IMR-90 (cell line): Measurements from ENCODE around the gene DNAJB8. TPM values are rescaled to one million over a fixed set of nuclear protein-coding genes. Genes with fewer than 3 reads are reported as not detected.

Source experiments
- ATAC-seq: fragments of 200-7000 bp; cut with Tn5 transposase; 2 replicates; pipeline ENCODE4 v1.9.1; 2020; ENCODE audit warnings: low read depth, mild to moderate bottlenecking, moderate library complexity
- BruUV-seq: library from RNA; stranded (reverse); fragments of 400-500 nt; replicated peaks from 2 replicates; lab custom pipeline; 2021; lab: Mats Ljungman, UMichigan
- CTCF ChIA-PET: fragments of 300-600 bp; formaldehyde crosslinking; extraction: SDS; loops from one replicate; lab custom pipeline; 2021; ENCODE audit warnings: antibody characterized with exemption; lab: Yijun Ruan, JAX
- POLR2A ChIA-PET: fragments of 300-600 bp; sonication (Branson Sonifier 250); formaldehyde crosslinking; loops from one replicate; lab custom pipeline; 2022; ENCODE audit warnings: antibody characterized with exemption; ENCODE audit not compliant: unreplicated experiment; lab: Charles Lee
- DNase-seq: peaks from one replicate; pipeline ENCODE4 v3.0.0; 2013
- H2AFZ ChIP-seq: replicated peaks from 2 replicates; pipeline ENCODE3; 2013; ENCODE audit warnings: low read length, mild to moderate bottlenecking; ENCODE audit not compliant: poor library complexity
- H2AK5ac ChIP-seq: 2 replicates; pipeline ENCODE4 v1.6.1; 2013; ENCODE audit warnings: low read depth, low read length, inconsistent platforms
- H2AK9ac ChIP-seq: replicated peaks from 2 replicates; pipeline ENCODE3; 2013; ENCODE audit warnings: mild to moderate bottlenecking, low read depth, low read length, moderate library complexity; ENCODE audit not compliant: poor library complexity
- H2BK120ac ChIP-seq: 2 replicates; pipeline ENCODE4 v1.6.1; 2013; ENCODE audit warnings: low read depth, low read length, inconsistent platforms
- H2BK15ac ChIP-seq: 3 replicates; pipeline ENCODE4 v1.6.1; 2013; ENCODE audit warnings: low read depth, low read length, inconsistent platforms
- H2BK20ac ChIP-seq: 2 replicates; pipeline ENCODE4 v1.6.1; 2013; ENCODE audit warnings: low read depth, mild to moderate bottlenecking, inconsistent platforms, low read length, moderate library complexity
- H2BK5ac ChIP-seq: 2 replicates; pipeline ENCODE4 v1.6.1; 2013; ENCODE audit warnings: mild to moderate bottlenecking, low read depth, low read length, inconsistent platforms; ENCODE audit not compliant: poor library complexity, severe bottlenecking
- H3K14ac ChIP-seq: replicated peaks from 2 replicates; pipeline ENCODE4 v1.6.1; 2013; ENCODE audit warnings: low read depth, low read length, inconsistent platforms
- H3K18ac ChIP-seq: 2 replicates; pipeline ENCODE4 v1.6.1; 2013; ENCODE audit warnings: low read depth, low read length, control low read depth
- H3K23ac ChIP-seq: 2 replicates; pipeline ENCODE4 v1.6.1; 2013; ENCODE audit warnings: low read depth, low read length, inconsistent platforms
- H3K27ac ChIP-seq: 2 replicates; pipeline ENCODE4 v1.5.1; 2013; ENCODE audit warnings: mild to moderate bottlenecking, control low read depth, low read length; ENCODE audit not compliant: insufficient read depth
- H3K27me3 ChIP-seq: 2 replicates; pipeline ENCODE4 v1.6.1; 2013; ENCODE audit warnings: low read length; ENCODE audit not compliant: control insufficient read depth, insufficient read depth
- H3K36me3 ChIP-seq: 2 replicates; pipeline ENCODE4 v1.6.1; 2013; ENCODE audit warnings: low read length, mixed read lengths; ENCODE audit not compliant: control insufficient read depth, insufficient read depth
- H3K4ac ChIP-seq: 2 replicates; pipeline ENCODE4 v1.6.1; 2013; ENCODE audit warnings: low read depth, low read length, inconsistent platforms
- H3K4me1 ChIP-seq: 2 replicates; pipeline ENCODE4 v1.6.1; 2013; ENCODE audit warnings: low read length, mixed read lengths; ENCODE audit not compliant: control insufficient read depth, insufficient read depth
- H3K4me2 ChIP-seq: 2 replicates; pipeline ENCODE4 v1.6.1; 2013; ENCODE audit warnings: low read depth, mild to moderate bottlenecking, control low read depth, low read length, moderate library complexity
- H3K4me3 ChIP-seq: 2 replicates; pipeline ENCODE4 v1.5.1; 2013; ENCODE audit warnings: low read depth, mild to moderate bottlenecking, control low read depth, low read length, moderate library complexity; ENCODE audit not compliant: insufficient read depth
- H3K56ac ChIP-seq: 2 replicates; pipeline ENCODE4 v1.6.1; 2013; ENCODE audit warnings: low read length, inconsistent platforms; ENCODE audit not compliant: insufficient read depth; ENCODE audit errors: extremely low read depth
- H3K79me1 ChIP-seq, 2 experiments: 2 replicates each; pipeline ENCODE4 v1.6.1; 2013; ENCODE audit warnings: low read length in 2 of 2, inconsistent platforms in 1 of 2, low read depth in 1 of 2
- H3K9ac ChIP-seq: 2 replicates; pipeline ENCODE4 v1.6.1; 2013; ENCODE audit warnings: low read depth, low read length, control low read depth
- H3K9me1 ChIP-seq: 2 replicates; pipeline ENCODE4 v1.6.1; 2013; ENCODE audit warnings: low read length, inconsistent platforms; ENCODE audit not compliant: insufficient read depth
- H3K9me3 ChIP-seq: 2 replicates; pipeline ENCODE4 v1.6.1; 2013; ENCODE audit warnings: low read length; ENCODE audit not compliant: control insufficient read depth, insufficient read depth
- H4K20me1 ChIP-seq: 2 replicates; pipeline ENCODE4 v1.6.1; 2013; ENCODE audit warnings: low read length, inconsistent platforms; ENCODE audit not compliant: insufficient read depth
- H4K5ac ChIP-seq: 2 replicates; pipeline ENCODE4 v1.6.1; 2013; ENCODE audit warnings: mild to moderate bottlenecking, low read depth, low read length, control low read depth
- H4K8ac ChIP-seq, 2 experiments: 2 replicates each; pipeline ENCODE4 v1.6.1; 2013; ENCODE audit warnings: low read depth in 2 of 2, low read length in 2 of 2, control low read depth in 1 of 2, inconsistent platforms in 1 of 2
- H4K91ac ChIP-seq: 2 replicates; pipeline ENCODE4 v1.6.1; 2013; ENCODE audit warnings: low read depth, low read length, inconsistent platforms; ENCODE audit not compliant: insufficient read depth
- BHLHE40 ChIP-seq: fragments of 150-350 bp; IDR thresholded peaks from 2 replicates; pipeline ENCODE4 v1.6.1; 2016; ENCODE audit warnings: mild to moderate bottlenecking, low read depth, low read length
- CEBPB ChIP-seq: IDR thresholded peaks from 2 replicates; pipeline ENCODE4 v1.6.1; 2012; ENCODE audit warnings: low read depth, low read length, improper control_type of control experiment
- CHD1 ChIP-seq: IDR thresholded peaks from 2 replicates; pipeline ENCODE4 v1.6.1; 2012; ENCODE audit warnings: low read depth, low read length, improper control_type of control experiment
- CTCF ChIP-seq: conservative IDR thresholded peaks from 2 replicates; pipeline ENCODE4 v1.5.1; 2012; ENCODE audit warnings: mild to moderate bottlenecking, low read depth, low read length, improper control_type of control experiment
- ELK1 ChIP-seq: fragments of 150-350 bp; IDR thresholded peaks from 2 replicates; pipeline ENCODE4 v1.6.1; 2016; ENCODE audit warnings: low read depth, mild to moderate bottlenecking, low read length, moderate library complexity, borderline replicate concordance
- FOS ChIP-seq: fragments of 150-350 bp; IDR thresholded peaks from 2 replicates; pipeline ENCODE4 v1.6.1; 2016; ENCODE audit warnings: low read depth, low read length
- MAFK ChIP-seq: IDR thresholded peaks from 2 replicates; pipeline ENCODE4 v1.6.1; 2012; ENCODE audit warnings: low read depth, low read length, improper control_type of control experiment
- MAZ ChIP-seq: IDR thresholded peaks from 2 replicates; pipeline ENCODE4 v1.6.1; 2012; ENCODE audit warnings: low read depth, mild to moderate bottlenecking, low read length, improper control_type of control experiment, moderate library complexity, borderline replicate concordance
- MXI1 ChIP-seq: IDR thresholded peaks from 2 replicates; pipeline ENCODE4 v1.6.1; 2012; ENCODE audit warnings: low read depth, mild to moderate bottlenecking, low read length, moderate library complexity, borderline replicate concordance
- NFE2L2 ChIP-seq: fragments of 150-350 bp; IDR thresholded peaks from 2 replicates; pipeline ENCODE4 v1.6.1; 2016; ENCODE audit warnings: low read depth, mild to moderate bottlenecking, low read length
- POLR2A ChIP-seq: IDR thresholded peaks from 2 replicates; pipeline ENCODE4 v1.6.1; 2012; ENCODE audit warnings: mild to moderate bottlenecking, low read depth, low read length
- RAD21 ChIP-seq: IDR thresholded peaks from 2 replicates; pipeline ENCODE4 v1.6.1; 2012; ENCODE audit warnings: low read length, improper control_type of control experiment
- RCOR1 ChIP-seq: IDR thresholded peaks from 2 replicates; pipeline ENCODE4 v1.6.1; 2012; ENCODE audit warnings: mild to moderate bottlenecking, low read length, improper control_type of control experiment; ENCODE audit not compliant: insufficient replicate concordance
- RFX5 ChIP-seq: IDR thresholded peaks from 2 replicates; pipeline ENCODE4 v1.8.0; 2012; ENCODE audit warnings: low read depth, mild to moderate bottlenecking, low read length, moderate library complexity
- SMC3 ChIP-seq: fragments of 150-350 bp; IDR thresholded peaks from 2 replicates; pipeline ENCODE4 v1.6.1; 2016; ENCODE audit warnings: low read depth, mild to moderate bottlenecking, antibody characterized with exemption, low read length, moderate library complexity
- USF2 ChIP-seq: fragments of 150-350 bp; IDR thresholded peaks from 2 replicates; pipeline ENCODE4 v1.6.1; 2017; ENCODE audit warnings: mild to moderate bottlenecking, antibody characterized with exemption, low read length, low read depth
- WGBS, 2 experiments: methylation state at CpG; one replicate each; pipeline versions ENCODE4 v1.1.5 to v1.1.7; 2013; ENCODE audit warnings: missing lambda C conversion rate in 2 of 2; ENCODE audit not compliant: insufficient read length in 1 of 2; ENCODE audit errors: extremely low coverage in 2 of 2; 5-methylcytosine and 5-hydroxymethylcytosine counted together
- dilution Hi-C: fragments of 300-500 bp; cut with HindIII; formaldehyde crosslinking; loops from one replicate; pipeline ENCODE4 v1.14.3; 2018; ENCODE audit warnings: low sequenced_read_pairs; ENCODE audit not compliant: unreplicated experiment
- in situ Hi-C: fragments of 300-500 bp; cut with MboI; formaldehyde crosslinking; loops from 3 replicates; pipeline ENCODE4 v1.14.3; 2019; ENCODE audit warnings: low sequenced_read_pairs, inconsistent platforms, mixed read lengths
- intact Hi-C: fragments of 100-400 bp; cut with micrococcal nuclease; formaldehyde crosslinking; loops from 2 replicates; pipeline ENCODE4 v1.10.0; 2022
- polyA plus RNA-seq, 3 experiments: library from polyadenylated mRNA; depleted of rRNA; stranded (reverse); fragments of >200 nt; gene quantifications; 2 replicates each; pipeline ENCODE4 v1.2.3, GENCODE V29; 2012; ENCODE audit warnings: low replicate concordance in 1 of 3
- total RNA-seq: library from RNA; depleted of rRNA; stranded (reverse); fragments of >200 nt; gene quantifications from 2 replicates; pipeline ENCODE4 v1.2.3, GENCODE V29; 2012

Gene DNAJB8
- total and polyA plus RNA-seq, 2 of the 4 experiments (the other 2 are of a cell fraction) = not detected

GRCh38 chr3:128489674-128489926, 22.9 kb upstream of the DNAJB8 start:
- H3K27ac ChIP-seq = peak overlapping the region; percentile 70
- intact Hi-C loops (loop anchor here (2.0 kb wide), 1 partner anchor 97 kb away; no protein-coding TSS in a partner anchor), in situ Hi-C loops (loop anchor here (5.0 to 10.0 kb wide), 2 partner anchors 317 to 395 kb away; no protein-coding TSS in a partner anchor), dilution Hi-C loops (no loop called here)
- H2BK20ac ChIP-seq = no peak overlapping the region
- no peak overlapping the region for H4K5ac ChIP-seq
- TF ChIP-seq ELK1 (no peak), RAD21 (no peak), RFX5 (no peak), USF2 (no peak), MXI1 (no peak), NFE2L2 (no peak), BHLHE40 (no peak), CHD1 (no peak), CEBPB (no peak), MAZ (no peak), MAFK (no peak), FOS (no peak), POLR2A (no peak), SMC3 (no peak), RCOR1 (no peak), CTCF (no peak)
- H2AFZ ChIP-seq = peak overlapping the region; percentile 93
- no peak overlapping the region for H4K91ac ChIP-seq
- peak overlapping the region; percentile 52 for H3K4me3 ChIP-seq
- H3K4me1 ChIP-seq = peaks cover 11% of the 10 kb centered on the region
- H4K8ac ChIP-seq = peak overlapping the region in 1 of 2 experiments; percentile 87; a peak in 2 of 4 replicates
- peak overlapping the region; percentile 41; the same call in 1 of the 2 replicates for H2BK120ac ChIP-seq
- H2BK15ac ChIP-seq = no peak overlapping the region
- 0 out of 2 replicates have a peak overlapping the region, but pooled peaks have one; percentile 60 for H3K14ac ChIP-seq
- H3K9me3 ChIP-seq = no peaks in the 10 kb centered on the region
- peaks cover 5 to 27% of the 10 kb centered on the region in 2 experiments; a peak in 3 of 4 replicates for H3K79me1 ChIP-seq
- CTCF ChIA-PET = interaction anchor here (0.5 kb wide), 1 partner anchor 189 kb away, joined by 4 read pairs; no protein-coding TSS in a partner anchor
- no peak overlapping the region for H2AK9ac ChIP-seq
- ATAC-seq = no peak
- no peak for DNase-seq
- H3K27me3 ChIP-seq = peaks cover 42% of the 10 kb centered on the region; the same call in 1 of the 2 replicates
- no peak overlapping the region for H3K56ac ChIP-seq
- H3K23ac ChIP-seq = peak overlapping the region; percentile 76
- H3K36me3 ChIP-seq = peaks cover 6% of the 10 kb centered on the region
- H2AK5ac ChIP-seq = peak overlapping the region; percentile 51; the same call in 1 of the 2 replicates
- H3K4me2 ChIP-seq = peak overlapping the region; percentile 84
- no peaks in the 10 kb centered on the region for H3K9me1 ChIP-seq
- peak overlapping the region; percentile 80 for H2BK5ac ChIP-seq
- H4K20me1 ChIP-seq = peaks cover 10% of the 10 kb centered on the region; the same call in 1 of the 2 replicates
- WGBS, 2 experiments = 3% methylated on average over 22 of the region's 26 CpGs; no CpG with 5 or more reads in 1 of the 2 experiments
- no peak overlapping the region for H3K18ac ChIP-seq
- peak overlapping the region; percentile 79 for H3K9ac ChIP-seq
- POLR2A ChIA-PET = no interaction called here
- BruUV-seq = no TSS peak
- H3K4ac ChIP-seq = no peak overlapping the region; the same call in 1 of the 2 replicates
